ENCODE measurements around the gene DLST.

The DLST gene

GRCh38 chr14:74881431-74882102 is at the start of gene DLST:
Gene DLST, plus strand, starts transcription at chr14:74881916. Its CDS starts 38 bp downstream, at chr14:74881954.
- in situ Hi-C loops (cut with MboI; ENCODE audit: low sequenced_read_pairs) = no loop called here

GRCh38 chr14:74832849-74833248 is 48.9 kb upstream of the DLST start:
- in situ Hi-C loops (cut with MboI; ENCODE audit: low sequenced_read_pairs) = no loop called here

- in situ Hi-C loops (cut with MboI; ENCODE audit: low sequenced_read_pairs) = no loop called here
Measured at GRCh38 chr14:74834692-74835392, 46.9 kb upstream of the DLST start.

- in situ Hi-C loops (cut with MboI; ENCODE audit: low sequenced_read_pairs) = no loop called here
Measured at GRCh38 chr14:74835645-74836250, 46.0 kb upstream of the DLST start.

- in situ Hi-C loops (cut with MboI; ENCODE audit: low sequenced_read_pairs) = no loop called here
Measured at GRCh38 chr14:74836251-74836960, 45.3 kb upstream of the DLST start.

- in situ Hi-C loops (cut with MboI; ENCODE audit: low sequenced_read_pairs) = no loop called here
Measured at GRCh38 chr14:74838166-74838565, 43.5 kb upstream of the DLST start.

GRCh38 chr14:74840603-74841030 is 41.1 kb upstream of the DLST start:
- in situ Hi-C loops (cut with MboI; ENCODE audit: low sequenced_read_pairs) = no loop called here

GRCh38 chr14:74841230-74842207 is 40.2 kb upstream of the DLST start:
- in situ Hi-C loops (cut with MboI; ENCODE audit: low sequenced_read_pairs) = no loop called here

GRCh38 chr14:74843653-74844052 is 38.1 kb upstream of the DLST start:
- in situ Hi-C loops (cut with MboI; ENCODE audit: low sequenced_read_pairs) = no loop called here

- in situ Hi-C loops (cut with MboI; ENCODE audit: low sequenced_read_pairs) = no loop called here
Measured at GRCh38 chr14:74846168-74846567, 35.5 kb upstream of the DLST start.

- in situ Hi-C loops (cut with MboI; ENCODE audit: low sequenced_read_pairs) = no loop called here
Measured at GRCh38 chr14:74846968-74847665, 34.6 kb upstream of the DLST start.

GRCh38 chr14:74848768-74849167 is 32.9 kb upstream of the DLST start:
- in situ Hi-C loops (cut with MboI; ENCODE audit: low sequenced_read_pairs) = no loop called here

GRCh38 chr14:74852922-74853530 is 28.7 kb upstream of the DLST start:
- in situ Hi-C loops (cut with MboI; ENCODE audit: low sequenced_read_pairs) = no loop called here

- in situ Hi-C loops (cut with MboI; ENCODE audit: low sequenced_read_pairs) = no loop called here
Measured at GRCh38 chr14:74853581-74853980, 28.1 kb upstream of the DLST start.

GRCh38 chr14:74855021-74855420 is 26.7 kb upstream of the DLST start:
- in situ Hi-C loops (cut with MboI; ENCODE audit: low sequenced_read_pairs) = no loop called here

- in situ Hi-C loops (cut with MboI; ENCODE audit: low sequenced_read_pairs) = no loop called here
Measured at GRCh38 chr14:74855945-74856344, 25.8 kb upstream of the DLST start.

- in situ Hi-C loops (cut with MboI; ENCODE audit: low sequenced_read_pairs) = no loop called here
Measured at GRCh38 chr14:74856366-74856765, 25.4 kb upstream of the DLST start.

- in situ Hi-C loops (cut with MboI; ENCODE audit: low sequenced_read_pairs) = no loop called here
Measured at GRCh38 chr14:74858022-74858421, 23.7 kb upstream of the DLST start.
